Measurements from ENCODE around the gene BCOR.

DNA sequence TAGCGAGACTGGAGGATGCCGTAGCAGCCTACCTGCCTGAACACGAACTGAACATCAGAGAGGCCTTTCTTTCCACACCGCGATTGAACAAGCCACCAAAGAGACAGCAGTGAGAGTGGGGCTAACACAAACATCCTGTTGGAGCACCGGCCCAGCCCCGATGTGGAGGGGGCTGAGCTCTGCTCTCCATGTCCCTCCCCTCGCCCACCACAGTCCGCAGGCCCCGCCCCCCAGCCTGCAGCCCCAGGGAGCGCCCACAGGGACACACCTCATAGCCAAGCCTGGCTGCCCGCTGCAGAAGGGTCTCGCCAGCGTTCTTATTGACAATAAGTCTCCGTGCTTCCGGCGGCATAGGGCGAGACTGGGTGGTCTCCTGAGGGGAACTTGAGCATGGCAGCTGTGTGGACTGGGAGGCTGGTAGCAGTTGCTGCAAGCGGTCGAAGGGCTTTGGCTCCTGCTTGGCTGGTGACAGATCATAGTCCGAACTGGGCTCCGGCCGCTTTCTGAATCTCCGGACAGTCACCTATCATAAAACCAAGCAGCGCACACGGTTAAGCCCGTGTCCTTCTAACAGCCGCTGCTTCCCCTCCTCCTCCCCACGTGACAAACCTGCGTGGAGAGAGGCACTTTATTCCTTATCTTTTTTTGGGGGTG is 35.8 kb downstream of the BCOR start:
- TF ChIP-seq TCF12 (IDR thresholded peaks at IDR 0.05; ENCODE audit: low read depth) (no peak), CREB1 (IDR thresholded peaks at IDR 0.05; ENCODE audit: low read depth) (no peak), TEAD4 (IDR thresholded peaks at IDR 0.05) (no peak), RAD21 (IDR thresholded peaks at IDR 0.05; ENCODE audit: low read depth) (no peak), REST (IDR thresholded peaks at IDR 0.05; ENCODE audit: low read depth) (no peak)

Measured in Ishikawa (cell line).